GM19438 (cell line): Measurements from ENCODE around the gene KCNJ18.
"Not testable (repeated sequence)": the region's sequence is repeated elsewhere in the genome, so short reads cannot be mapped to it uniquely, and the experiment has no call there.

Experiments
- ATAC-seq: cut with Tn5 transposase; IDR thresholded peaks from one replicate; pipeline ENCODE4 v1.9.1; 2021; ENCODE audit warnings: low read depth; ENCODE audit not compliant: unreplicated experiment

KCNJ18 gene

DNA sequence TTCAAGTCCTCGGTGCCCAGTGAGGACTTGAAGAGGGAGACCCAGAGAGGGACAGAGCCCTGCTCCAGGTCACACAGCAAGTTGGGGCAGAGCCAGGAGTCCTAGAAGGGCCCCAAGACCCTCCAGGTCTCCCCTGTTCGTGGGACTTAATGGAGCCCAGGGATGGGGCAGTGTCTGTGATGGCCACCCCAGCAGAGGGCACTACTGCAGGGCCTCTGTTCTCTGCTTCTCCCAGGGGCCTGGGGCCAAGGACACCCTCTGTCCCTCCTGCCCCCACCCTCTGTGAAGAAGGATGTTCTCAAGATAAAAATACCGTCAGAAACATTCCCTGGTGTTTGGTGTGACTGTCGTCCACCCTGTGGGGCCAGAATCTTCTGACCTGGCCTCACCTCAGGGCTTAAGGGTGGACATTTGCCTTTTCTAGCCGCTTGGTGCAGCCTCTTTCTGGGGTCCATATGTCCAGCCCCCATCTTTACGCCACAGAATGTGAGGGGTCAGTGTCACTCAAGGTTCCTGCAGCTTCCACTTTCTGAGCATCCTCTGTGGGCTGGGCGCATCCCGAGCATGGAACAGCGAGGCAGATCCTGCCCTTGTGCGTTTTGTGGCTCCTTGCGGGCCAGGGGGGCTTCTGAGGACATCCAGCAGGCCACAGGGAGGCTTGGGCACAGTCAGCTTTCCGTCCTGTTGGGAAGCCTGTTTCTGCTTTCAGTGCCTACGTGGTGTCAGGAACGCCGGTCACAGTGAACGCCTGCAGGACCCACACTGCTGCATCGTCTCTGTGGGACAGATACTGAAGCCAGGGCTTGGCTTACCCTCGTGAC, at the start of gene KCNJ18:
Gene KCNJ18 (plus strand): TSS at position 641 of the 821 bp plus-strand sequence. CDS start 10,264 bp downstream, outside the sequence.
- not testable (repeated sequence) for ATAC-seq

DNA sequence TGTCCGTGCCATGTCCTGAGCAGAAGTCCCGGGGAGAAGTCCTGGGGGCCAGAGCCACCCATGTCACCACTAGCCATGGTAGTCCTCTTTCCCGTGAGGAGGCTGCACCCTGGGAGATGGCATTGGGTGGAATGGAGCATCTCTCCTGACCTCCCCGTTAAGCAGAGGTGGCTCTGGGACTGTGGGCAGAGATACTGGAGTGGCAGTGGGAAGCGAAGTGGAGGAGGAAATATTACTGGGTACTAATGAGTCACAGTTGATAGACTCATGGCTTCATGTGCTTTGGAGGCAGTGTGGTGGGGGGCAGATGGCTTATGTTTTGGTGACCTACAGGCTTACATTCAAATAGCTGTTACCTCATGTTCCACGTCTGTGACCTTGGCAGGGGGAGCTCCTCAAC, 44.2 kb upstream of the KCNJ18 start:
- ATAC-seq = not testable (repeated sequence)

DNA sequence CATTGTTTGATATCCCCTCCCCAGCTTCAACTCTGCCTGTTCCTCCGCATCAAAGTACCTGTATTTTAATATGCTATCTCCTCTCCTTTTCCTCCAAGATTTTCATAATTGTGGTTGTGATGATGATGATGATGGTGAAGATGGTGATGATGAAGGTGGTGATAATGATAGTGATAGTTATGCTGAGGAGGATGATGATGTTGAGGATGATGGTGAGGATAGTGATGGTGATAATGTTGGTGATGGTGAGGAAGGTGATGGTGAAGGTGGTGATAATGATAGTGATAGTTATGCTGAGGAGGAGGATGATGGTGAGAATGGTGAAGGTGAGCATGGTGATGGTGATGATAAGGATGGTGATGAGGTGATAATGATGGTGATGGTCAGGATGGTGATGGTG, 42.3 kb upstream of the KCNJ18 start:
- ATAC-seq = not testable (repeated sequence)

DNA sequence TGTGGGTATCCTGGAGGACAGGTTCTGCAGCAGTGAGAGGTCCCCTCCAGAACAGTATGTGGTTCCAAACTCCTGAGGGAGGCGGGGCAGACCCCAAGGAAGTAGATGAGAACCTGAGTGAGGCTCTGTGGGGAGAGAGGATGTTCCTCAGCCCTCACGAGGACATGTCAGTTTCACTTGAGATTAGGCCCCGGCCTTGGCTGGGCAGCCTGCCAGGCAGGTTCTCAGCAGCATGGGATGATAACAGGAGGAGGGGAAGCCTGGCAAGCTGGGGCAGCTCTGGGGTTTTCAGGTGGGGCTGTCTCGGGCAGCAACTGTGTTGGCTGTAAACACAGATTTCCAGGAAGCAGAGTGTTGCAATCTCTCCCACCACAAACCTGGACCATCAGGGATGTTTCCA, 40.3 kb upstream of the KCNJ18 start:
- not testable (repeated sequence) for ATAC-seq

DNA sequence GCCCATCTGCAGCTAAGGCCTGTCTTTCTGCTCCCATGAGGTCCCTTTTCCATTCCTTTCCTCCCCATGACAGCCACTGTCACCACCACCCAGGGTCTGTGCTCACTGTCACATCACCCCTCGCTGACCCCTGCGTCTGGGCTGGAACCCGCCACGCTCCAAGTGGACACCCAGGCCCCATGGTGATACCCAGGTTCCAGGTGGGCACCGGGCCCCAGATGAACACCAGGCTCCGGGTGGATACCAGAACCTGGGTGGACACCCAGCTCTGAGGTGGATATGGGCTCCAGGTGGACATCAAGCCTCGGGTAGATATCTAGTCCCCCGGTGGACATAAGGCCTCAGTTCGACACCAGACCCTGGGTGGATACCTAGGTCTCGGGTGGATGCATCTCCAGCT, 39.1 kb upstream of the KCNJ18 start:
- not testable (repeated sequence) for ATAC-seq

DNA sequence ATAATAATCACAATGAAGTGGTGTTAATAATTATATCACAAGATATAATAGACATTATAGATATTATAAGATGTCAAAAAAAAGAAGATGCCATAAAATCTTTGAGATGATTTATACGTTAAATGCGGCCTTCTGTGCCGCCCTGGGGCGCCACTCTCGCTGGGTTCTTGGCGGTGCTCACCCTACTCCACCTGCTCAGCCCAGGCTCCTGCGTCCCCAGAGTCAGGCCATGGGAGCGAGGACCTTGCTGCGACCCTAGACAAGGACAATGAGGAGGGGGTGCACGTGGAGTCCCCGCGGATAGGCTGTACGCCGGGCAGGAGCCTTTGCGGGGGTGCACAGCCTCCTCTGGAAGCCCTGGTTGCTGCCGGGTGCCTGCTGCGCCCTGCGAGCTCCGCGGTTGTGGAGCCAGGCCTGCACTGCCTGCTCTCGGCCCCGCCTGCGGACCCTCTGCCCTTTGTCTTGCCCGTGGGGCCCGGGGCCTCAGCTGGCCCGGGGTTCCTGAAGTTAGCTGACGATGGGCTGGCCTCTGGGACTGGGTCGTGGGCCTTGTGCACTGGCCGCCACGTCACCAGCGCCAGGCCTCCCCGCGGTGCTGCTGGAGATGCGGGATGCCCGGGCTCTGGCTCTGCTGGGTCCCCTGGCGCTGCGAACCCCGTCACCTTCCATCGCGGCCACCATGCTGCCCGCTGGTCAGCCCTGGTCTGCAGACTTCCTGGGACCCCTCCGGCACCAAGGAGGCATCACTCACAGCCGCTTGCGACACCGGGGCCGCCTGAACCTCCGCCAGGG, 35.6 kb upstream of the KCNJ18 start:
- ATAC-seq = not testable (repeated sequence)

DNA sequence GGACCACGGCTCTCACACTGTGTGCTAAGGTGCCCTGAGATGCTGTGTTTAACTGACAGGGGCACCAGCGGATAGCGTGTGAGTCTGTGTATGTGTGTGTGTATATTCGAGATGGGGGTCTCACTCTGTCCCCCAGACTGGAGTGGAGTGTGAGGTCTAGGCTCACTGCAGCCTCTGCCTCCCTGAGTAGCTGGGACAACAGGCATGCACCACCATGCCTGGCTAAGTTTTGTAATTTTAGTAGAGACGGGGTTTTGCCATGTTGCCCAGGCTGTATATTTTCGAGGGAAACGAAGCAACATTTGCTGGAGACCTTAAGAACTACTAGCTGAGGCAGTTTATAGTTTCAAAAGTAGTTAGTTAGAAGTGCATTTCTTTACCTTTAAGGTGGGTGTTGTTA, 32.7 kb upstream of the KCNJ18 start:
- ATAC-seq = not testable (repeated sequence)

DNA sequence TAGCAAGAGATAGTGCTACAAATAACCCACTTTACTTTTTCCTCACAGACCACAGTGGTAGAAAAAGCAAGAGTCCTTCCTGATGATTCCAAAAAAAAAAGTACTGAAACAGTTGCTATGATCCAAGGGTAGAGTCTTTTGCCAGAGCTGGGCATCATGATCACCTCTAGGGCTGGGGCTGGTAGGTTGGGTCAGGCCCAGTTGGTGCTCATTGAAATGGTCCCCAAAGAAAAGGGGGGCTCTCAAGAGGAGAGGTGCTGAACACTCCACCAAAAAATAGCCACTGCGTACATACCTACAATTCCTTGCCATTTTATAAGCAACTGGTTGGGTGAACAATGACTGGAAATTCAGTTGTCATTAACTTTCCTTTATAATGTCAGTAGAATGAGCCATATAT, 30.9 kb upstream of the KCNJ18 start:
- ATAC-seq = not testable (repeated sequence)

DNA sequence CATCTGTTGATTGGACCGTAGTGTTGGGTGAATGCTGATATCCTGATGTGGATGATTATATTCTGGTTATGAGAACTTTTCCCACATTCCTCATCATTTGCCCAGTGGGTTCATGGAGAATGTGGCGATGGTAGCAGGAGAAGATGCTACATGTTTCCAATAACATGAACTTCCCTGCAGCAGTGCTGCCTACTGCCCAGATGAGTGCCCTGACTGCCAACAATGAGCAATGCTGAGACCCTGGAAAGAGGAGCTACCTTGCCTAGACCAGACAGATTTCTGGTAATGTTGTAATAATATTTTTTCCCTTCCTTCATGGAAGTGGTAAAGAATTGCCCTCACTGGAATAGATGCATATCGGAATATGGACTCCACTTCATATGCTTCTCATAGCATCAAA, 29.2 kb upstream of the KCNJ18 start:
- not testable (repeated sequence) for ATAC-seq

DNA sequence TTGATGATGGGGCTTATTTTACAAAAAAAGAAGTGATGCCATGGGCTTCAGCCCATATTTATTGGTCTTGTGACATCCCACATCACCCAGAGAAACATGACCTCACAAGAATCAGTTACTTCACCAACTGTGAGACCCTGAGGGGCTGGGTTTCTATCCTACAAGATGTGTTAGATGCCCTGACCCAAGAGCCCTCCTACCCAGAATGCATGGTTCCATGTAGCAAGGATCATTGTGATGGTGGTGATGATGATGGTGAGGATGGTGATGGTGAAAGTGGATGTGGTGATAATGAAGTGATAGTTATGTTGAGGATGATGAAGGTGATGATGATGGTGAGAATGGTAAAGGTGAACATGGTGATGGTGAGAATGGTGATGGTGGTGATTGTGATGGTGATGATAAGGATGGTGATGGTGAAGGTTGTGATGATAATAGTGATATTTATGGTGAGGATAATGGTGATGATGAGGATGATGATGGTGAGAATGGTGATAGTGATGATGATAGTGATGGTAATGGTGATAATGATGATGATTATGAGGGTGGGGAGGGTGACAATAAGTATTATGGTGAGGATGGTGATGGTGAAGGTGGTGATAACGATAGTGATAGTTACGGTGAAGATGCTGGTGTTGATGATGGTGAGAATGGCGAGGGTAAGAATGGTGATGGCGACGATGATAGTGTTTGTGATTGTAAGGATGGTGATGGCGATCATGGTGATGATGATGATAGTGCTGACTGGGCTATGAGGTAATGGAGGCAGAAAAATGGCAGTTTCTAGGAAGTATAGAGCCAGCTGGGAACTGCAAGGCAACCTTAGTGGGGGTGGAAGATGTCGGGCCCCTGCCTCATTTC, 28.5 kb upstream of the KCNJ18 start:
- ATAC-seq = not testable (repeated sequence)

DNA sequence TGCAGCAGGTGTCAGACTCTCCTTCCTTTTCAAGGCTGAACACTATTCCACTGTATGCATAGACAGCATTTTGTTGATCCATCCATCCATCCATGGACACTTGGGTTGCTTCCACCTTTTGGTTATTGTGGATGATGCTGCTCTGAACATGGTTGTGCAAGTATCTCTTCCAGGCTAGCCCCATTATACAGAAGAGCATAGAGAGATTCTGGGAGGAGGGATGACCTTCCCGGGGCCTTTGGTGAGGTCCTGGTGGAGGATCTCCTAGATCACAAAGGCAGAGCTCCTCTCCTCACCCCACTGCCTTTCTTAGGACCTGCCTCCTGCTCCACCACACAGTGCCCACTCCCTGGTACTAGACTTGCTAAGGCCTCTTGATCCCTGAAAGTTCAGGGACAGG, 27.2 kb upstream of the KCNJ18 start:
- not testable (repeated sequence) for ATAC-seq

DNA sequence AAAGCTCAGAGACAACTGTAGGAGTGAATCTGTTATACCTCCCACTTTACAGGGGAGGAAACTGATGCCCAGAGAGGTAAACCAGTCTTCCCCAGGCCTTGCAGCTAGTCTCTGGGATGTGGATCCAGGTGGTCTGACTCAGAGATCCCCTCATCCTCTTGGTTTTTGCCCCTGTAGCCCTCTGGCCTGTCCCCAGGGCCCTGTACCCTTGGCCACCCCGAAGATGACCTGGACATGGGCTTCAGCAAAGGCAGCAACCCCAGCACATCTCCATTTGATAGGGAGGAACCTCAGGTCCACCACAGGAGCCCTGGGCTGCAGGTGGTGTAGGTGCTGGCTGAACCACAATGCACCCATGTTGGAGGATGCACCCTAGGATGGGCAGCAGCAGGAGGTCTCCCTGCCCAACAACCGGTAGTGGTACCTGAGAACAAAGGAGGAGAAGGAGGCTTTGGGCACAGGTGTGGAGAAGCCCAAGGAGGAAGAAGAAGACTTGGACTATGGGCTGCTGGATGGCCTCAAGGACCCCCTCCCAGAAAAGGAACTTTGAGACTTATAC, 26.3 kb upstream of the KCNJ18 start:
- ATAC-seq = not testable (repeated sequence)

DNA sequence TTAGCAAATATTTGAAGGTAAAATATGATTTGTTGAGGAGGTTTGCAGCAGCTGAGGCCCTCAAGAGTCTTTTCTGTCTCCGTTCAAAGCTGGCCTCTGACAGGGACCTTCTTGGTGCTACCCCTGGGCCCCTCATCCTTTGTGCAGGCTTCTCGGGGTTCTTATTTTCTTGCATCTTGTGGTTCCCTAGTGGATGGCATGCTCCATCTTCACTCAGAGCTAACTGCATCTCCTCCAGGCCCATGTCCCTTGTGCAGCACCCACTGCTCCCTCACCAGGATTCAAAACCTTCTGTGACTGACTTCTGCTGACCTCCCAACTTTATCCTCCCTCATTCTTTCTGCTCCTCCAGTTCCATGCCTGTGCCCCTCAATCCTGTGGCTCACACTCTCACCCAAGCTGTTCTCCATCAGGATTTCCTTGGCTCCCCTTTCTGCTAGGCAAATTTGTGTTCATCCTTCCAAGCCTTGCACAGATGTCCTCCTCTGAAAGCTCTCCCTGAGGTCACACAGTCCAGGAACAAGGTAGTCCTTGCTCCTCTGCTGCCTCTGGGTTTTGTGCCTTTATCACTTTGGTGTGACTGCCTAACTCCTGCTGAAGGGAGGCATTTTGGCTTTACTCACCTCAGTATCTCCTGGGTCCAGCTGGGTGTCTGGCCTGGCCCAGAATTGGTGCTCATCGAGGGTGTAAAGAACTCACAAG, 25.5 kb upstream of the KCNJ18 start:
- not testable (repeated sequence) for ATAC-seq

DNA sequence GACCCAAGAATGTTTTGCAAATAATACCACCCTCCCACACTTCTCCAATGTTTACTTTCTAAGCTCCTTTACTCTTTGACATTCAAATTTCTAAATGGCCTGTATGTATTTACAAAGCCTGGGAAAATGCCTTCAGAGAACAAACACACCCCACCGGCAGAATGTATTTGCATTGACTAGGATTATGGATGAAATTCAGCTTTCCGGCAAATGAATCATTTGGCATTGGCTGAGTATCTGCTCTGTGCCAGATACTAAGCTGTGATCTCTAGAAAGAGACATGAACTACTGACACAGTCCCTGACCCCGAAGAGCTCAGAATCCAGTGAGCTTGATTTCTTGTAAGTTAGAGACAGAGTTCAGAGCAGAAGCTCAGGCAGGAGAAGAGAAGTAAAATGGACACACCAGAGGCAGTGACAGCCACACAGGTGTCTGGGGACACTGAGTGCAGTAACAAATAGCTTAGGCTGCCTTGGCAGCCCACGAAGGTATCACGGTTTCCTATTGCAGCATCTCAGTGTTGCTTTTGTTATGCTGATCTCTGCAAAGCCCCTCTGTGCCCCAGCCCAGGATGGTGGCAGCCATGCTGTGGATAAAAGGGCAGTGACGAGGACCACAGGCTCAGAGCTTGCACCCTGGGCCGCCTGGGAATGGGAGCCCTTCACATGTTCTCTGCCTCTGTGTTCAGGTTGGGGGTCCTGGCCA, 24.8 kb upstream of the KCNJ18 start:
- ATAC-seq = not testable (repeated sequence)

DNA sequence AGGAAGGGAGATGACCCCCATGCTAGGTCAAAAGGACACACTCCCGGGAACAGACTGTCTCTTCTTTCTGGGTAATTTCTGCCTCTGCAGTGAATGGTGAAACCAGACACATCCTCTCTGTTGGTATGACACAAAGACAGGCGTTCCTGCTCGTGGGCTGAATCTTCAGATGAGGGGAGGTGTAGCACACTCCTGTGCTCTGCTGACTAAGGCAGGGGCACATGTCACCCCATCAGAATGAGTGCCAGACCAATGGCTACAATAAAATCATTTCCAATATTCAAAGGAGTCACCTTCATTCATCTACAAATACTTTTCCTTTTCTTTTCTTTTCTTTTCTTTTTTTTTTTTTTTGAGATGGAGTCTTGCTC, 24.2 kb upstream of the KCNJ18 start:
- not testable (repeated sequence) for ATAC-seq

DNA sequence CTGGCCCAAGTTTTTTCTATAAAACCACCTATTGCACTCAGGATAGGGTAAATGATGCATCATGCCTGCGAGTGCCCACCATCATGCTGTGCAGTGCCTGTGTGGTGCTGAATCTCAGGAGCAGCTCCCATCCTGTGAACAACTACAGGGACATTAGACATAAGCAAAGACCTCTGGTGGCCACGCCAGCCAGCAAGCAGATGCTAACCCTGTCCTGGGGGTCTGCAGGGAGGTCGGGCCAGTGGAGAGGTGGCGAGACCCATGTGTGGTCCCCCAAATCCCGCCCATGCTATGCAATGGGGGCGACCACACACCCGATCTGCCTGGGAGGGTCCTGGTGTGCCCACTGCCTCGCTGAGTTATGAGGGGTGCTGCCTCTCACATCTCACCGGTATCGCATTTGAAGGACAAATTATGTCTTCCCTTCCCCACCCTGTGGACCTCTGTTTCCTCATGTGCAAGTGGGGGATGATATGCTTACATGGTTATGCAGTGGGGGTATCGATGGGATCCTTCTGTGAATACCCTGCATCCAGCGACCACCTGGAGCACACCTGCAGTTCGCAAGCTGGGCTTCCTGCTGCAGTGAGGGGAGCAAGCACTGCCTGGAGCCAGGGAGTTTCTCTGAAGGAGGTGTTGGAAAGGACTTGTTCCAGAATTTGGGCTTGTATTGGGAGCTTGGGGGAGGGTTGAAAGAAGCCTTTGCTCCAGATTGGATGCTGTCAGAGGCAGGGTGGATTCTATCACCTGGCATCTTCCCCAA, 23.4 kb upstream of the KCNJ18 start:
- not testable (repeated sequence) for ATAC-seq

DNA sequence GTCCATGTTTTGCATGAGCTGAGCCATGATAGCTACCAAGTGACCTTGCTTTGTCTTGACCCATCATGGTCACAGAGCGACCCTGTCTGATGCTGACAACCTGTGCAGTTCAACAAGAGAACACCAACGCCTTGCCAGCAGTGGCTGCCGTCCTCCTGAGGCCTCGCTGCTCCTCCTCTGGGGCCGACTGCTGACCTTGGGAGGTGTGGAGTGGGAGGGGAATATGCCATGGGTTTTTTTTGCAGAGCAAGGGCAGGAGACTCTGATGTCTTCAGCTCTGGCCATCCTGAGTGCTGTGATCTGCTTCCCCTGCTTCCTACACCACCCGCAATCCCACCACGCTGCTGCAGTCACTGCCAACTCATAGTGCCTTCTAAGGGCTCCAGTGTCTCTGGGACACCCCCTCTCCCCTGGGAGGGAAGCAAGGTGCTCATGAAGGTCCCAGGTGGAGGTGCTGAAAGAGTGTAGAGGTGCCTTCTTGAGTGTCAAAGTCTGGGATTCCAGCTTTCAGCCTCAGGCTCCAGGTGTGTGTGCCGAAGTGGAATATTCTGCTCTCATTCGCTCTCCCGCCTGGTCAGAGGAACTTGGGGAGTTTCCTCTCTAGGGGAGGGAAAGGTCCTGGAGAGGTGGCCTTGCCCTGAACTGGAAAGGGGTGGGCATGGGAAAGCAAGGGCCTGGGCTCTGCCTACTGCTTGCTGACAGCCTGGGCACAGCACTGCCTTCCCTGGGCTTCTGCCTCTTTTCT, 22.5 kb upstream of the KCNJ18 start:
- ATAC-seq = not testable (repeated sequence)
